Skeletal muscle satellite cell (primary cell): ENCODE measurements around the gene FRMD4A.
A peak's percentile ranks its signal among the peaks of the same experiment; 100 is the strongest.

Experiments
- H3K27me3 ChIP-seq: 2 replicates; pipeline ENCODE4 v1.7.0; 2013; ENCODE audit warnings: low read length; ENCODE audit not compliant: control insufficient read depth, insufficient read depth
- H3K36me3 ChIP-seq: 2 replicates; pipeline ENCODE4 v1.7.0; 2013; ENCODE audit warnings: mild to moderate bottlenecking, control low read depth, low read length; ENCODE audit not compliant: insufficient read depth
- H3K4me1 ChIP-seq: 2 replicates; pipeline ENCODE4 v1.7.0; 2013; ENCODE audit warnings: low read length; ENCODE audit not compliant: control insufficient read depth, insufficient read depth
- H3K4me2 ChIP-seq: 2 replicates; pipeline ENCODE4 v1.7.0; 2013; ENCODE audit warnings: mild to moderate bottlenecking, low read length
- H3K4me3 ChIP-seq: 2 replicates; pipeline ENCODE4 v1.7.0; 2013; ENCODE audit warnings: low read length
- H3K9ac ChIP-seq: 2 replicates; pipeline ENCODE4 v1.7.0; 2013; ENCODE audit warnings: mild to moderate bottlenecking, low read depth, low read length, moderate library complexity
- H3K9me3 ChIP-seq: replicated peaks from 2 replicates; pipeline ENCODE4 v1.7.0; 2013; ENCODE audit warnings: mild to moderate bottlenecking, control low read depth, low read length

The FRMD4A gene

GRCh38 chr10:13944823-13945222 lies 385.9 kb downstream of the FRMD4A start:
- H3K27me3 ChIP-seq, result no peaks in the 10 kb centered on the region
- no peak overlapping the region for H3K4me3 ChIP-seq
- no peak overlapping the region for H3K4me2 ChIP-seq
- no peak overlapping the region for H3K9ac ChIP-seq
- H3K36me3 ChIP-seq, result no peaks in the 10 kb centered on the region
- H3K4me1 ChIP-seq, result peaks cover 12% of the 10 kb centered on the region
- no peaks in the 10 kb centered on the region for H3K9me3 ChIP-seq

GRCh38 chr10:13943735-13944398 lies 386.9 kb downstream of the FRMD4A start:
- Histone ChIP-seq H3K4me2 (no peak overlapping the region), H3K27me3 (no peaks in the 10 kb centered on the region), H3K9me3 (no peaks in the 10 kb centered on the region), H3K4me1 (peaks cover 12% of the 10 kb centered on the region), H3K36me3 (no peaks in the 10 kb centered on the region), H3K4me3 (no peak overlapping the region), H3K9ac (no peak overlapping the region)

GRCh38 chr10:13942035-13942434 lies 388.7 kb downstream of the FRMD4A start:
- Histone ChIP-seq H3K9ac (no peak overlapping the region), H3K4me1 (peaks cover 16% of the 10 kb centered on the region), H3K27me3 (no peaks in the 10 kb centered on the region), H3K4me2 (no peak overlapping the region), H3K4me3 (no peak overlapping the region), H3K9me3 (no peaks in the 10 kb centered on the region), H3K36me3 (no peaks in the 10 kb centered on the region)

- H3K9ac ChIP-seq, result peak overlapping the region; percentile 30
- H3K27me3 ChIP-seq, result no peaks in the 10 kb centered on the region
- H3K9me3 ChIP-seq, result no peaks in the 10 kb centered on the region
- H3K4me3 ChIP-seq, result no peak overlapping the region
- H3K4me1 ChIP-seq, result peaks cover 16% of the 10 kb centered on the region
- H3K36me3 ChIP-seq, result no peaks in the 10 kb centered on the region
- peak overlapping the region; percentile 31 for H3K4me2 ChIP-seq
Measured at GRCh38 chr10:13939391-13939790, 391.3 kb downstream of the FRMD4A start.

- Histone ChIP-seq H3K4me1 (peaks cover 16% of the 10 kb centered on the region), H3K9ac (peak overlapping the region; percentile 30), H3K4me2 (peak overlapping the region; percentile 31), H3K4me3 (no peak overlapping the region), H3K36me3 (no peaks in the 10 kb centered on the region), H3K27me3 (no peaks in the 10 kb centered on the region), H3K9me3 (no peaks in the 10 kb centered on the region)
Measured at GRCh38 chr10:13938950-13939349, 391.8 kb downstream of the FRMD4A start.

DNA sequence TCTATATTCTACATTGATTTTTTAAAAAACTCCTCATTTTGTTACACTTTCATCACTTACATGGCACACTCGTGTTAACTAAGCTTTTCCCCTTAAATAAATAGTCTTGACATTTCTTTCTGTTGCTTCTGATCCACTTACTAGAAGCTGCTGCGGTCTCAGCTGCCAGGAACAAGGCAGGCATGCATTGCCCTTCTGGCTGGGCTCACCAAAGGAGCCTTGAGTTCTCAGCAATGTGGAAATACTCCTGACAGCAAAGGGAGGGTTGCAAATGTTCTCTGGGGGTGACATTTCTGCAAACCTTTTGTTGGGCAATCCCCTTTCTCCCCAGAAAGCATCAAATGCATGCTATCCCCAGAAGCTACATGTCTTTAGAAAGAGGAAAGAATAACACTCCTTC lies 393.9 kb downstream of the FRMD4A start:
- H3K4me2 ChIP-seq, result no peak overlapping the region
- no peaks in the 10 kb centered on the region for H3K27me3 ChIP-seq
- no peaks in the 10 kb centered on the region for H3K36me3 ChIP-seq
- peaks cover 16% of the 10 kb centered on the region for H3K4me1 ChIP-seq
- H3K9ac ChIP-seq, result no peak overlapping the region
- H3K4me3 ChIP-seq, result no peak overlapping the region
- no peaks in the 10 kb centered on the region for H3K9me3 ChIP-seq

DNA sequence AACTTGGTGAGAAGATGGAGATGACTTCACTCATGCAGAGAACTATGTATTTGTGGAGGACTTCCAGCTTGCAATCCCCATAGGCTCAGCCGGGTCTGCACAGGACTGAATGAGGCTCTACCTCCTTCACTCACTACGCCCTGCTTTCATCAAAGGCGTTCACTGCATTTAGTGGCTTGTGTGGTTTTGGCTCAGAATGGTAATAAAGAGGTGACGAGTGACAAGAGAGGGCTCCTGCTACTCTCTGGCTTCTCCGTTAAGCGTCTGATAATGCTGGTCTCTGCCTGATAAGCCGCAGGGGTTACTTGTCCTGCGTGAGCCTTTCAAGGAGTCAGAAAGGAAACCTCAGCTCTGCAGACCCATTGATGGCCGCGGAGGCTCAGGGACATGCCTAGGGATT lies 400.6 kb downstream of the FRMD4A start:
- Histone ChIP-seq H3K9me3 (no peaks in the 10 kb centered on the region), H3K4me2 (no peak overlapping the region), H3K9ac (no peak overlapping the region)

GRCh38 chr10:13928451-13928850 lies 402.3 kb downstream of the FRMD4A start:
- H3K4me3 ChIP-seq, result no peak overlapping the region
- H3K9me3 ChIP-seq, result no peaks in the 10 kb centered on the region
- no peaks in the 10 kb centered on the region for H3K36me3 ChIP-seq
- H3K27me3 ChIP-seq, result no peaks in the 10 kb centered on the region
- H3K9ac ChIP-seq, result no peak overlapping the region
- peak overlapping the region; percentile 34 for H3K4me2 ChIP-seq
- H3K4me1 ChIP-seq, result peaks cover 23% of the 10 kb centered on the region

More for the DNA sequence above, 400.6 kb downstream of the FRMD4A start:
- no peaks in the 10 kb centered on the region for H3K36me3 ChIP-seq
- no peak overlapping the region for H3K4me3 ChIP-seq
- H3K4me1 ChIP-seq, result peaks cover 7% of the 10 kb centered on the region
- H3K27me3 ChIP-seq, result no peaks in the 10 kb centered on the region

GRCh38 chr10:13925971-13926780 lies 404.5 kb downstream of the FRMD4A start:
- peaks cover 44% of the 10 kb centered on the region for H3K4me1 ChIP-seq
- no peaks in the 10 kb centered on the region for H3K9me3 ChIP-seq
- H3K4me3 ChIP-seq, result no peak overlapping the region
- H3K4me2 ChIP-seq, result no peak overlapping the region
- no peak overlapping the region for H3K9ac ChIP-seq
- no peaks in the 10 kb centered on the region for H3K36me3 ChIP-seq
- no peaks in the 10 kb centered on the region for H3K27me3 ChIP-seq

DNA sequence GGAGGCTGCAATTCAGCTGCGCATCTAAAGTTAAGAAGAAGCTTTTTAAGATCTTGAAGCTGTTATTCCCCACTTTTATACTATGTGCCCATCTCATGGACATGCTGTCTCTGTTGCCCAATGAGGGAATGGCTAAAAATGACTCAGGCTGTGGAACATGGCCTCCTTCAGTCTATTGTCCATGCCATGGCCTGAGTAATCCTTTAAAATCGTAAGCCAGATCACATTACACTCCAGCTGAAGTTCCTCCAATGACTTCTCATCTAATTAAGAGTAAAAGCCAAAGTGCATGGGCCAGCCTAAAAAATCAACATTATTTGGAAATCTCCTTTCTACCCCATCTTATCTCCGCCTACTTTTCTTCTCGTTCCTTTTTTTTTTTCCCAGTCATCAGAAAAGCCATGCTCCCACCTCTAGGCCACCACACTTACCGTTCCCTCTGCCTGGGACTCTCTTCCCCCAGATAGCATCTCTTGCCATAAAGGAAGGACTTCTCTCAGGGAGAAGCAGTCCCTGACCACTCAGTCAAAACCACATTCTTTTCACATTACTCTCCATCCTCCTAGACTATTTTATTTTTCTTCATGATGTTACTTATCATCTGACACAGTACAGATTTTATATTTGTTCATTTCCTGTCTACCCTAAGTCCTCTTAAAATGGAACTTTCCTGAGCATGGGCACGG lies 406.5 kb downstream of the FRMD4A start:
- no peaks in the 10 kb centered on the region for H3K36me3 ChIP-seq
- H3K4me2 ChIP-seq, result peak overlapping the region; percentile 62
- peak overlapping the region; percentile 31 for H3K4me3 ChIP-seq
- H3K9ac ChIP-seq, result peak overlapping the region; percentile 57
- no peaks in the 10 kb centered on the region for H3K27me3 ChIP-seq
- peaks cover 54% of the 10 kb centered on the region for H3K4me1 ChIP-seq
- H3K9me3 ChIP-seq, result no peaks in the 10 kb centered on the region

GRCh38 chr10:13922586-13922985 lies 408.1 kb downstream of the FRMD4A start:
- no peaks in the 10 kb centered on the region for H3K9me3 ChIP-seq
- H3K36me3 ChIP-seq, result no peaks in the 10 kb centered on the region
- H3K27me3 ChIP-seq, result no peaks in the 10 kb centered on the region
- peak overlapping the region; percentile 38 for H3K4me2 ChIP-seq
- H3K4me3 ChIP-seq, result no peak overlapping the region
- peak overlapping the region; percentile 57 for H3K9ac ChIP-seq
- H3K4me1 ChIP-seq, result peaks cover 48% of the 10 kb centered on the region
